Prostate gland (tissue), 2 donors: ENCODE measurements around the gene ACTR2.

Experiments used
- POLR2A ChIP-seq: fragments of 450-650 bp; IDR thresholded peaks from one replicate; pipeline ENCODE4 v1.6.1; 2016; ENCODE audit warnings: antibody characterized with exemption, mild to moderate bottlenecking
- TF ChIP-seq, protein P1 (sequence below), 4 experiments: fragments of 200-600 bp in 2 of 4; fragments of 450-650 bp in 2 of 4; sonication (generic) in 2 of 4; IDR thresholded peaks; 1 replicate in 3 of 4; 2 replicates in 1 of 4; pipeline ENCODE4 v1.5.1; 2016 to 2019; ENCODE audit warnings: antibody characterized with exemption in 4 of 4, mild to moderate bottlenecking in 2 of 4, moderate library complexity in 2 of 4

DNA sequence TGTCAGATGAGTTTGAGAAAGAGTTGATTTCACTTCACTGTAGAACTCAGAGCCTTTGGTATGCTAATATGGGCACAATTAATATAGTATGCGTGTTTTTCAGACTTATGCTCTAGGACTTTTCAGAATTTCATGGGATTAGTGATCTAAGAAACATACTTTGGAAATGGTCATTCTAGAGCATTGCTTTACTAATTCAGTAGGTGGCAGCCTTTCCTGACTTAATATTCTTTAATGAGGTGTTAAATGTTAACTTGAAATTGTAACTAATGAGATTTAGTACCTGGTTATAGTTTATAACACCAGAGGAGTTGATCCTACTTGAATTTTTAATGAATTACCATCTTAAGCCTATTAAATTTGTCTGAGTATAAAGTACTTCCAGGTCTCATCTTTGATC, 28.4 kb downstream of the ACTR2 start:
- TF ChIP-seq, protein P1, sequence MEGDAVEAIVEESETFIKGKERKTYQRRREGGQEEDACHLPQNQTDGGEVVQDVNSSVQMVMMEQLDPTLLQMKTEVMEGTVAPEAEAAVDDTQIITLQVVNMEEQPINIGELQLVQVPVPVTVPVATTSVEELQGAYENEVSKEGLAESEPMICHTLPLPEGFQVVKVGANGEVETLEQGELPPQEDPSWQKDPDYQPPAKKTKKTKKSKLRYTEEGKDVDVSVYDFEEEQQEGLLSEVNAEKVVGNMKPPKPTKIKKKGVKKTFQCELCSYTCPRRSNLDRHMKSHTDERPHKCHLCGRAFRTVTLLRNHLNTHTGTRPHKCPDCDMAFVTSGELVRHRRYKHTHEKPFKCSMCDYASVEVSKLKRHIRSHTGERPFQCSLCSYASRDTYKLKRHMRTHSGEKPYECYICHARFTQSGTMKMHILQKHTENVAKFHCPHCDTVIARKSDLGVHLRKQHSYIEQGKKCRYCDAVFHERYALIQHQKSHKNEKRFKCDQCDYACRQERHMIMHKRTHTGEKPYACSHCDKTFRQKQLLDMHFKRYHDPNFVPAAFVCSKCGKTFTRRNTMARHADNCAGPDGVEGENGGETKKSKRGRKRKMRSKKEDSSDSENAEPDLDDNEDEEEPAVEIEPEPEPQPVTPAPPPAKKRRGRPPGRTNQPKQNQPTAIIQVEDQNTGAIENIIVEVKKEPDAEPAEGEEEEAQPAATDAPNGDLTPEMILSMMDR (IDR thresholded peaks at IDR 0.05) = no peak
- no peak for TF ChIP-seq POLR2A
